ENCODE results near the gene ABCC12. TPM values are rescaled to one million over a fixed set of nuclear protein-coding genes. Genes with fewer than 3 reads are reported as not detected.
"Not testable (repeated sequence)": the region's sequence is repeated elsewhere in the genome, so short reads cannot be mapped to it uniquely, and the experiment has no call there.

Gene ABCC12
- polyA plus RNA-seq, 12 donors: 0.29 to 0.69 (median 0.43) TPM; not detected in 2

DNA sequence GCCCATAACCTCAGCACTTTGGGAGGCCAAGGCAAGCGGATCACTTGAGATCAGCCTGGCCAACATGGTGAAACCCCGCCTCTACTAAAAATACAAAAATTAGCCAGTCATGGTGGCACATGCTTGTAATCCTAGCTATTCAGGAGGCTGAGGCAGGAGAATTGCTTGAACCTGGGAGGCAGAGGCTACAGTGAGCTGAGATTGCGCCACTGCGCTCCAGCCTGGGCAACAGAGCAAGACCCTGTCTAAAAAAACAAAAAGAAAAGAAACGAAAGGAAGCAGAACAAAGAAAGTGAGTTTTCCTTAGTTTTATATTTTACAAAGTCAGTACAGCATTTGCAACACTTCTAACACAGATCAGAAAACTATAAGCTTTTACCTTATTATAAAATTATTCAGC, 10.8 kb upstream of the ABCC12 start:
- not testable (repeated sequence) for DNase-seq

DNA sequence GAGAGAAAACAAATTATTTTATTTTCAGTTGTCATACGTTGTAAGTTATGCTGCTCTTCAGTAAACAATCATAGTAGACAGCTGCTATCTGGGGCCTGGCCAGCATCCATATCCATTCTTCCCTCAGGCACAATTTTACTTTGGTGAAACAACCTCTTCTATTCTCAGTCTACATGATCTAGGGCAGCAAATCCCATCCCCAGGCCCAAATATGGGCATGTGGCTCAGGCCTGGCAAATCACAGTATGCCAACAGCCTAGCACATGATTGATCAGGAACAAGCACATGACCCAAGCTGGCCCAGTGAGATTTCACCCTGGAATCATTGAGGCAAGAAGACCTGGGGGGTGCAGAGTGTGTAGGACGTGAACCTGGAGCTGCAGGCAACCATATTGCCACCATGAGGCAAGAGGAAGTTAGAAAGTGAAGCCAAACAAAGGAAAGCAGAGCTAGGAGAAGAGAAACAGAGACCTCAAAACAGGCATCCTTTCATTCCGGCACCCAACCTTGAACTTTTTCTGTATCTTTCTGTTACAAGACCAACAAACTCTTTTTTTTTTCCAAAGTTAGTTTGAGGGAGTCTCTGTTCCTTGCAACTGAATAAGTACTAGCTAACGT, 10.3 kb upstream of the ABCC12 start:
- DNase-seq: no peak

DNA sequence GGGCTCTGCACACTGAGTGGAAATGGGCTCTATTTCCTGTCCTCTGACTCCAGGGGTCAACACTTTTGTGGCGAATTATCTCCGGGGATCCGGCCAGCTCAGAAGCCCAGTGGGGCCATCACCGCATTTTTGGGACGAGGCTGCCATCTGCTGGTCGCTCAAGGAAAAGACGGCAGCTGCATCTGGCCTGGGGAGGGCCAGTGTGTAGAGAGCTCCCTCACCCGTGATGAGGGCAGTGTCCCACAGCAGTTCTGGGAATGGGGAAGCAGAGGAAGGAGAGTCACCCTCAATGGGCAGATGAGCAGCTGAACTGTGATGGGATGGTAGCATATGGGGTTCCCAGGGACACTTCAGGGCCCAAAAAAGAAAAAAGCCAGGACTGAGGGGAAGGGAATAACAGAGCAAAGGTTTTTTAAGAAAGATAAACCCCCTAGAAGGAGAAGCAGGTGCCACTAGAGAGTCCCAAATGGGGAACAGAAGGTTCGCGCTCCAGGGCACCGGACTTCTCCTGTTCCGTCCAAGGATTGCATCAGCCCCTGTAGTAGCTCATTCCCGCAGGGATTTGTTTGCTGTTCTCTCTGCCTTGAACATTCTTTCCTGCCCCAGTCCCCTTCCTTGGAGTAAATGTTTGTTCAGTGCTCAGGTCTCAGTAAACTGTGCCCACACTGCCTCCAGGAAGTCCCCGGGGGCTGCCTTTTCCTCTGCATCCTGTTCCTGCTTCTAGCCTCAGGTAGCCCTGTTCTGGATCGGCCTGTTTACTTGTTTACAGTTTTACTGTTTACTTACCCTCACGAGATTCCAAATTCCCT, 9.3 kb upstream of the ABCC12 start:
- DNase-seq: peak; percentile 63

- DNase-seq: no peak
Observed at GRCh38 chr16:48162839-48163410, 7.1 kb upstream of the ABCC12 start.

DNA sequence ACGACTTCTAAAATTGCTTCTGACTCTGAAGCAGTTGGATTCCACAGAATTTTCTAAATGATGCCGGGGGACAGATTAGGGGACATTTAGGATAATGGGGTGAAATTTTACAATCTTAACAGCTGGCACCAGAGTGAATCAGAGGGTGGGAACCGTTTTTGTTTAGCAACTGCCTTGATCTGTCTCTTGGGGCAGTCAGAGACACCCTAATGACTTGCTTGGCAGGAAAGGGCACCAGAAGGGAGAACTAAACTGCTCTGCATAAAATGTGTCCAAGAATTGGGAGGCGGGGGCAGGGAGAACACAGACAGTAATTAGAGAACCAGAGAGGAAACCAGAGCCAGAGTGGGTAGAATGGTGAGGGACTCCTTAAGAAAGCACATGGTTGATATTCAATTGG, 6.1 kb upstream of the ABCC12 start:
- DNase-seq: no peak

- DNase-seq: no peak
Observed at GRCh38 chr16:48160575-48160974, 4.8 kb upstream of the ABCC12 start.

- DNase-seq: no peak
Observed at GRCh38 chr16:48158296-48158695, 2.5 kb upstream of the ABCC12 start.

DNA sequence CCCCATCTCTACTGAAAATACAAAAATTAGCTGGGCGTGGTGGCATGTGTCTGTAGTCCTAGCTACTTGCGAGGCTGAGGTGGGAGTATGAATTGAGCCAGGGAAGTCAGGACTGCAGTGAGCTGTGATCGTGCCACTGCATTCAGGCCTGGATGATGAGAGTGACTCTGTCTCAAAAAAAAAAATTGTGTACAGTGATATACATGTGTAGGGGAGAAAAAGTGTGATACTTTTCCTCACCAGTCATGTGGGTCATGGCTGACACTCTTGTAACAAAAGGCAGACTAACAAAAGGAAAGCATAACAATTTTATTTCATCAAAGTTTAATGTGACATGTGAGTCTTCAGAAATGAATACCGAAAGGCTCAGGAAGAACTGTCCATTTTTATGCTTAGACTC, 2.0 kb upstream of the ABCC12 start:
- no peak for DNase-seq

DNA sequence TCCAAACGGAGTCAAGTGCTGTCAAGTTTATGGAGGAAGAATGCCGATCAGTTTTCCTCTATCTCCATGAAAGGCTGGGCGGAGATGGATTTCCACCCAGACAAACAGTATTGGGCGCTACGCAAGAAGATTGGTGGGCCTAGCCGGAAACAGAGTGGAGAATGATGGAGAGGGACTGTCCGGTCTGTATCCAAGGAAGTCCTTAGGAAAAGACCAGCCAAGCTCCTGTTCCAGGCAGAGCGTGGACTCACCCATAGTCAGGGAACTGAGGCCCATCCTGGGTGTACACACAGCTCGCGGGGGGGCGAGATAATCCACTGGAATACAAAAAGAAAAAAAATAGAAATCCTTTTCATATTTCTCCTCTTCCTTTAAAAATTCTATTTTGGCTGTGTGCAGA, 1.5 kb upstream of the ABCC12 start:
- no peak for DNase-seq

DNA sequence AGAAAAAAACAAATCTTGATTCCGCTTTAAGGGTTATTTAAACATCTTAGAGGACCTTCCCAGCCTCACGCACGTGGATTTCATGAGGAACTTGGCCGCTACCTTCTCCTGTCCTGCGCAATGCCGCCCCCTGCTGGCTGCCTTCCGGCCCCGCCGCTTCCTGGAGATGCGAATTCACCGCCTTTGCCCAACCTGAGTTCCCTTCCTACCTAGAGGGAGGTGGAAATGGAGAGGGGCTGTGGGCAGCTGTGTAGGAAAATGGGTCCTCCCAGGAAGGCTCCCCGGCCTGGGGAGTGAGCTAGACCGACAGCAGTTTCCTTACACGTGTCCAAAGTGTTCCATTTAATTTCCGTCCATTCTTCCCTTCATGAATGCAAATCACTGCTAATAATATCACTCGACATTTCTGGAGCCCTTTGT, 1.0 kb upstream of the ABCC12 start:
- DNase-seq: peak; percentile 76

DNA sequence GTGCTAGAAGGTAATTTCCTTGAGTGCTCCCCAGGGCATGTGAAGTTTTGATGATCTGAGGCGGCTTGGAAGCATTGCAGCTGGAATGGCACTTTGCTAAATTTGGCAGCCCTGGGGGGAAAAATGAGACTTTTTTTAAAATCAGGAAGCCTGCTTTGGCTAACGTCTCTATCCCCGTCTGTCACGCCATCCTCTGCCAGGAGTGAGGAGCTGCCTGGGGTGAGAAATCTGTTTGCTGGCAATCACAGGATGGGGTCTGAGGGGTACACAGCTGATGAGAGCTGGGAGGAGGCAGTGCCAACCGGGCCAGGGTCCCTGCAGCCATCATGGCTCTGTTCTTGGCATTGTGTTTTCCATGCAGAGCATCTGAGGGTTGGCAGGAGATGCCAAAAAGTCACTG, 2.0 kb downstream of the ABCC12 start:
- no peak for DNase-seq

GRCh38 chr16:48152226-48152625, 3.6 kb downstream of the ABCC12 start:
- no peak for DNase-seq

GRCh38 chr16:48150707-48151106, 5.1 kb downstream of the ABCC12 start:
- DNase-seq: no peak

- no peak for DNase-seq
Observed at GRCh38 chr16:48146710-48147109, 9.1 kb downstream of the ABCC12 start.

GRCh38 chr16:48146131-48146530, 9.7 kb downstream of the ABCC12 start:
- DNase-seq: no peak

GRCh38 chr16:48143812-48144368, 11.9 kb downstream of the ABCC12 start:
- DNase-seq: no peak

- DNase-seq: no peak
Observed at GRCh38 chr16:48140821-48141220, 15.0 kb downstream of the ABCC12 start.

DNA sequence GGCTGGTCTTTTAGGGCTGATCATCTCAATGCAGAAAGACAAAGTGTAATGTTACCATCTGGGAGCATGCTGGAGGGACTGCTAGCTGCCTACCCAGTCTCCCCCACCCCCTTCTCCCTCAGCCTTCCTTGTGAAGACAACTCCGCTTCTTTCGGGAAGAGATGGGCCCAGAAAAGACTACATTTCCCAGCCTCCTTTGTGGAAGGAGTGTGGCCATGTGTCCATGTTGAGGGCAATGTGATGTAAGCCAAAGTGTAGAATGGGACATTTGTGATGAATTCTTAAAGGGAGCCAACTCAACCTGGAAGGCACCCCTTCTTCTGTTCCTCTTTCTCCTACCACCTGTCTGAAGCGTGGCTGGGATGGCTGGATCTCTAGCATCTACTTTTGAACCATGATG, 16.3 kb downstream of the ABCC12 start:
- DNase-seq: no peak

DNA sequence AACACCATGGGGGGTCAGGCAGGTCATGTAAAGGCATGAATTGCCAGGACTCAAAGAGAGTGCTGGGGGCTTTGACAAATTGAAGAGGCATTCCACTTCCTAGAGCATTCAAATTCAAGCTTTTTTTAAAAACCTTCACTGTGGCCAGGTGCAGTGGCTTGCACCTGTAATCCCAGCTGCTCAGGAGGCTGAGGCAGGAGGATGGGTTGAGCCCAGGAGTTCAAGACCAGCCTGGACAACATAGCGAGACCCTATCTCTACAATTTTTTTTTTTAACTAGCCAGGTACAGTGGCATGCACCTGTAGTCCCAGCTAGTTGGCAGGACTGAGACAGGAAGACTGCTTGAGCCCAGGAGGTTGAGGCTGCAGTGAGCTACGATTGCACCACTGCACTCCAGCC, 17.2 kb downstream of the ABCC12 start:
- no peak for DNase-seq

GRCh38 chr16:48137822-48138221, 18.0 kb downstream of the ABCC12 start:
- DNase-seq: no peak

DNA sequence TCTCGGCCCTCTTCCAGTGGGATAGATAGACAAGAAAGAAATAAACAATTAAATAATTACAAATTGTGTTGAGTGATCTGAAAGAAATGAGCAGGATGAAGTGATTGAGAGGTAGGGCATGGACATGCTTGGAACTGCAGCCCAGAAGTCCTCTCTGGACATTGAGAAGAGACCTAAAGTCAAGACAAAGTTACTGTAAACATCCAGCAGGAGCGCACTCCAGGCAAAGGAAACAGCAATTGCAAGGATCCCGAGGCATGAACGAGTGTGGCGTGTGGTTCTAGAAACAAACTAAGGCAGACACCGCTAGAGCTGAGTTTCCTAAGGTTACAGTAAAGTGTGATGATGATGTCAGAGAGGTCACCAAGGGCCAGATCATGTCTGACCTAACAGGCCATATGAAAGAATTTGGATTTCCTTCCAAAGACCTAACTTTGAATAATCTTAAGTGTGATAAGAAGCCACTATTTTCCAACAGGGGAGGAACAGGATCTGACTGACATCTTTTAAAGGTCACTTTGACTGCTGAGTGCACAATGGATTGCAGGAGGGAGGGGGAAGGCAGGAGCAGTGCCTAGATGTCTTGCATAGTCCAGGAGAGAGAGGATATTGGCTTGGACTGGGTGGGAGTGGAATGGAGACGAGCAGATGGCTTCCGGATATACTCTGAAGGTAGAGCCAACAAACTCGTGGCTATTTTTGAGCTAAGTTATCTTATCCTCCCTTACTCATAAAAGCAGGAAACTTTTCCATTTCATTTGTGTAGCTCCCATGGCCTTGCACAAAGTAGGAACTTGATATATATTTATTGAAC, 19.0 kb downstream of the ABCC12 start:
- peak; percentile 29 for DNase-seq
